ENCODE results near the gene TIMM50.
"Not testable (repeated sequence)": the region's sequence is repeated elsewhere in the genome, so short reads cannot be mapped to it uniquely, and the experiment has no call there.

Gene TIMM50

DNA sequence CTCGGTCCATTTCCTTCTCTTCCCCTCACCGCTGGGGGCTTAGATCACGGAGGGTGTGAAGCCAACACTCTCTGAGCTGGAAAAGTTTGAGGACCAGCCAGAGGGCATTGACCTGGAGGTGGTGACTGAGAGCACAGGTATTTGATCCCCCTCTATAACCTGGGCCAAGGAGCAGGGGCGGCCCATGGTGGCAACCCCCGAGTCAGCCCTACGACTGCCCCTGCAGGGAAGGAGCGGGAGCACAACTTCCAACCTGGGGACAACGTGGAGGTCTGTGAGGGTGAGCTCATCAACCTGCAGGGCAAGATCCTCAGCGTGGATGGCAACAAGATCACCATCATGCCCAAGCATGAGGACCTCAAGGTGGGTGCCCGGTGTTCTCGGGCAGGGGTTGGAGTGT lies 11.6 kb upstream of the TIMM50 start:
- DNase-seq (ENCODE audit: insufficient read length, low spot score) (no peak), FAIRE-seq (no peak)

DNA sequence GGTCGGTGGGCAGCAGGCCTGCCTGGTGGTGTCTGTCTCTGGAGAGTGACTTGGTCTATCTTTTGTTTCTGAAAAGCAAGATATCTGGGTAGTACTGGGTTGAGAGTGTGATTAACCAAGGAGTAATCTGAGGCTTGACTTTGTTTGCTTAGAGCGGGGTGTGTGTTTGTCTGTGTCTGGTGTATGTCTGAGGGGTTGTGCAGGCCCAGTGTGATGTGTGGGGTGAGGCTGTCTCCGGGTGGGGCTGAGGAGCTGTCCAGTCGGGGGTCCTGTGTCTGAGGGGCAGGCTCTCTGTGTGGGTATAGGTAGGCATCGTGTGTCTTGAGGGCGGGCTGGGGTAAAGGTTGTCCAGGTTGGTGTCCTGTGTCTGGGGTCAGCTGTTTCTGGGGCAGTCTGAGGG lies 11.1 kb upstream of the TIMM50 start:
- FAIRE-seq, result no peak
- no peak for DNase-seq (ENCODE audit: insufficient read length, low spot score)

DNA sequence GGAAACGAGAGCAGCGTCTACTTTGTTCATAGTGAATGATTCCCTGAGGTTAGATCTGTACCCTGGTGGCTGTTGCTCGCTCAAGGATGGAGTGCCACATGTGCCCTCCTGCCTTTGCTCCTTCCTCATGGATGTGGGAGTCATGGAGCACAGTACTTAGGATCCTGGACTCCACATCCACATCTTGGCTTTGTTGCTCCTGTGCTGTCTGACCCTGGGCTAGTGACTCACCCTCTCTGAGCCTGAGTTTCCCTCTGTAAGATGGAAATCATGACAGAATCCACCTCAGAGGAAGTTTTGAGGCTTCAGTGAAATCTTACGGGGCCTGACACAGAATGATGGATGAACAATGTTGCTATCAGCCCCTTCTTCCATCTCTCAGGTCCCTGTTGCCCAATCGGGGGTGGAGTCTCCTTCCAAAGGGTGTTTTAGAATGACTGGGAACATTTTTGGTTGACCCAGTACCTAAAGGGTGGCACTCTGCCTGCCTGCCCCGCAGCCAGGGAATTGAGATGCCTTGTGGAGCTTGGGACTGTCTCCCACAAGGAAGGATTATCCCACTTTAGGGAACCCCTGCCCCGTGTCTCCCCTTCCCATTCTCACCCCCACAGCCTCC lies 9.8 kb upstream of the TIMM50 start:
- FAIRE-seq, result no peak
- DNase-seq (ENCODE audit: insufficient read length, low spot score), result no peak

DNA sequence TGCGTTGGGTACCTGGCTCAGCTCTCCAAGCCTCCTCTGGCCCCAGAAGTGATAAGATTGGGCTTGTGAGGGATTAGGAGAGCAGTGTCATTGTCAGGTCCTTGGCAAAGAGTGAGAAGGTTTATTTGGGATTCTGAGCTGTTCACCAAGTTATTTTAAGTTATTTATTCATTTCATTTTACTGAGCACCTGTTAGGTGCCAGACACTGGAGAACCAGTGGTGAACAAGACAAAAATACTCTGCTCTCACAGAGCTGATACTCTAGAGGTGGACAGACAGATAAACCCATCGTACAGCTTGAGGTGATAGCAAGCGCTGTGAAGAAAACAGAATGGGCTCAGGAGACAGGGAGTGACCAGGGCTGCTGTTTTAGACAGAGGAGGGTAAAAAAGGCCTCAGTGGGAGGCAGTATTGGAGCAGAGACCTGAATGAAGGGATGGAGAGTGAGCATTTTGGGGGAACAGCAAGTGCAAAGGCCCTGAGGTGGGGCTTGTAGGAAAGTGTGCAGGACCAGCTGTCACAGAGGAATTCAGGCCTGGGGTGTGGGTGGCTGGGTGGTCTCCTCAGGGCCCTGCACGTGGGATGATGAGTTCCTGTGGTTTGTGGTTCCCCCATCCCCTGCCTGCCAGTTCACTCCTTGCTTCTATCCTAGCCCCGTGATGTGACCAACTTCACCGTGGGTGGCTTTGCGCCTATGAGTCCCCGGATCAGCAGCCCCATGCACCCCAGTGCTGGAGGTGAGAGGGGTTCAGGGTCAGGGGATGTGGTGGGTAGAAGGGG lies 8.7 kb upstream of the TIMM50 start:
- no peak for DNase-seq (ENCODE audit: insufficient read length, low spot score)
- no peak for FAIRE-seq

DNA sequence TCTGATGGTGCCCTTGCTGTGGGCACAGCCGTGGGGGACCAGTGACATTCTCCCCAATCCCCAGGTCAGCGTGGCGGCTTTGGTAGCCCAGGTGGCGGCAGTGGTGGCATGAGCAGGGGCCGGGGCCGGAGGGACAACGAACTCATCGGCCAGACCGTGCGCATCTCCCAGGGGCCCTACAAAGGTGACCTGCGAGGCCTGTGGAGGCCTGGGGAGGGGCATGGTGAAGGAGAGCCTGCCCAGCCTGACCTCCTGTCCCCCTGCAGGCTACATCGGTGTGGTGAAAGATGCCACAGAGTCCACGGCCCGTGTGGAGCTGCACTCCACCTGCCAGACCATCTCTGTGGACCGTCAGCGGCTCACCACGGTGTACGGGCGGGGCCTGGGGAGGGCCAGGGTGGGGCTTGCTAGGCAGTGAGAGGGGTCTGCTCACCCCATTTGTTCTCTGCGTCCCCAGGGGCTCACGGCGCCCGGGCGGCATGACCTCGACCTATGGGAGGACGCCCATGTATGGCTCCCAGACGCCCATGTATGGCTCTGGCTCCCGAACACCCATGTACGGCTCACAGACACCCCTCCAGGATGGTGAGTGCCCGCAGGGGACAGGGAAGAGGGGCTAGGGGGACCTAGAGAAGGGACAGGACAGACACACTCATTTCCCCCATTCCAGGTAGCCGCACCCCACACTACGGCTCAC lies 7.7 kb upstream of the TIMM50 start:
- DNase-seq (ENCODE audit: insufficient read length, low spot score), result no peak
- no peak for FAIRE-seq

DNA sequence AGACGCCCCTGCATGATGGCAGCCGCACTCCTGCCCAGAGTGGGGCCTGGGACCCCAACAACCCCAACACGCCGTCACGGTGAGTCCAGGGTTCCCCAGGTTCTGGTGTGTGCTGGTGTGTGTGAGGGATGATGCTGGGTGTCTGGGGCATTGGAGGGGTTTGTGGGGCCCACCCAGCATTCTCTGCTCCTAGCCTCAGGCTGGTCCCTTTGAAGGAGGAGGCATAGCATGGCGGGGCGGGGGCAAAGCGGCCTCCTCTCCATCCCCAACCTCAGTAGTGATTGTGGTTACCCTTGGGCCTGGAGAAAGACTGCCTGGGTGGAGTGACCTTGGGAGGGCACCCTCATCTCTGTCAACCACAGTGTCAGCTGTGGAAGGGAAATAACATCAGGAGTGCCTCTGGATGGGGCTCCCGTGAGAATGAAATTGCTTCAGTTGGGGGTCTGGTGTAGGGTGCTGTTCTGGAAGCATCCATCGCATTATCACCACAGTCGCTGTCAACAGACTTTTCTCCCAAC lies 7.1 kb upstream of the TIMM50 start:
- no peak for DNase-seq (ENCODE audit: insufficient read length, low spot score)
- no peak for FAIRE-seq

DNA sequence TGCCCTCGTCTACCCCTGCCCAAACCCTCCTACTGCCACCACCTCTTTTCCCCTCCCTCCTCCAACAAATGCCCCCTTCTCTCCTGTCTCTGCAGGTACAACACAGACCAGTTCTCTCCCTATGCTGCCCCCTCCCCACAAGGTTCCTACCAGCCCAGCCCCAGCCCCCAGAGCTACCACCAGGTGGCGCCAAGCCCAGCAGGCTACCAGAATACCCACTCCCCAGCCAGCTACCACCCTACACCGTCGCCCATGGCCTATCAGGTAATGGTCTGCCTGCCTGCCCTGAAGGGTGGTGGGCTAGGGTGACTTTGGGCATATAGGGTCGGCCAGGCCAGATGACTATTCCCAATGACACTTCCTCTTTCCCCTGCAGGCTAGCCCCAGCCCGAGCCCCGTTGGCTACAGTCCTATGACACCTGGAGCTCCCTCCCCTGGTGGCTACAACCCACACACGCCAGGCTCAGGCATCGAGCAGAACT lies 6.5 kb upstream of the TIMM50 start:
- FAIRE-seq (no peak), DNase-seq (ENCODE audit: insufficient read length, low spot score) (no peak)

DNA sequence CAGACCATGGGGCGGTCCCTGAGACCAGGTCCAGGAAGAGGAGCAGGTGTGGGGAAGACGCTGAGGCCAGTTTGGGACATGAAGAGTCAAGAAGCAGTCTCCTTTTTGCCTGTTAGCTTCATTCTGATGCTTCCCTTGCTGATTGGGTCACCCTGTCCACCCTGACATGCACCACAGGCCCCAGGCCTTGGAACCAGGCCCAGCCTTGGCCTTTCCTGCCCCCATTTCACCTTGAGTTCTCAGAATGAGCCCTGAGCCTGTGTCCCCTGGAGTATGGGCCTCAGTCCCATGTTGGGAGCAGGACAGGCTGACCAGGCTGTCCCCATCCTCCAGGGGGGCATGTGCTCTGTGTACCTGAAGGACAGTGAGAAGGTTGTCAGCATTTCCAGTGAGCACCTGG lies 4.9 kb upstream of the TIMM50 start:
- FAIRE-seq (no peak), DNase-seq (ENCODE audit: insufficient read length, low spot score) (no peak)

DNA sequence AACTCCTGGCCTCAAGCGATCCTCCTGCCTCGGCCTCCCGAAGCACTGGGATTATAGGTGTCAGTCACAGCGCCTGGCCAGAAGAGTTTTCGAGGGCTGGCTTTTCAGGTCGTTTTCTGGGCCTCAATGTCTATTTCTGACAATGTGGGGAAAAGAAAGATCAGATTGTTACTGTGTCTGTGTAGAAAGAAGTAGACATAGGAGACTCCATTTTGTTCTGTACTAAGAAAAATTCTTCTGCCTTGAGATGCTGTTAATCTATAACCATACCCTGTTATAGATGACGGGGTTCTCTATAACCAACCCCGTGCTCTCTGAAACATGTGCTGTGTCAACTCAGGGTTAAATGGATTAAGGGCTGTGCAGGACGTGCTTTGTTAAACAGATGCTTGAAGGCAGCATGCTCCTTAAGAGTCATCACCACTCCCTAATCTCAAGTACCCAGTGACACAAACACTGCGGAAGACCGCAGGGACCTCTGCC lies 1.3 kb upstream of the TIMM50 start:
- FAIRE-seq; DNase-seq (ENCODE audit: insufficient read length, low spot score): not testable (repeated sequence)

DNA sequence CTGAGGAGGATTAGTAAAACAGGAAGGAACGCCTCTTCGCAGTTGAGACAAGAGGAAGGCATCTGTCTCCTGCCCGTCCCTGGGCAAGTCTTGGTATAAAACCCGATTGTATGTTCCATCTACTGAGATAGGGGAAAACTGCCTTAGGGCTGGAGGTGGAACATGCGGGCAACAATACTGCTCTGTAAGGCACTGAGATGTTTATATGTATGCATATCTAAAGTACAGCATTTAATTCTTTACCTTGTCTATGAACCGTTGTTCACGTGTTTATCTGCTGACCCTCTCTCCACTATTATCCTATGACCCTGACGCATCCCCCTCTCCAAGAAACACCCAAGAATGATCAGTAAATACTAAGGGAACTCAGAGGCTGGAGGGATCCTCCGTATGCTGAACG lies 722 bp upstream of the TIMM50 start:
- no peak for FAIRE-seq
- DNase-seq (ENCODE audit: insufficient read length, low spot score), result no peak

DNA sequence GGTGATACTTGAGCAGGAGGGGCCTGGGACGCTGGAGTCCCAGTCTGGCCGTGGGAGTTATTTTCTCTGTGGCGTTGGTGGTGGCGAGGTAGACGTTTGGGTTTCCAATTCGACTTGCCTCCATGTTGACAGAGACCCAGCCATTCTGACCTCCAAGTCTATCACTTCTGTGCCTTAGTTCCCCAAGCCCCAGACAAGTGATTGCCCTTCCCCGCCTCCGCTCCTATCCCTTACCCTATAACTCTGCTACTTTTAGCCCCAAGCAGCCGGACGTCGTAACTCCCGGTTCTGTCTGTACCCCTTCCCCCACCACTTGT lies 549 bp downstream of the TIMM50 start:
- no peak for FAIRE-seq
- DNase-seq (ENCODE audit: insufficient read length, low spot score), result no peak

DNA sequence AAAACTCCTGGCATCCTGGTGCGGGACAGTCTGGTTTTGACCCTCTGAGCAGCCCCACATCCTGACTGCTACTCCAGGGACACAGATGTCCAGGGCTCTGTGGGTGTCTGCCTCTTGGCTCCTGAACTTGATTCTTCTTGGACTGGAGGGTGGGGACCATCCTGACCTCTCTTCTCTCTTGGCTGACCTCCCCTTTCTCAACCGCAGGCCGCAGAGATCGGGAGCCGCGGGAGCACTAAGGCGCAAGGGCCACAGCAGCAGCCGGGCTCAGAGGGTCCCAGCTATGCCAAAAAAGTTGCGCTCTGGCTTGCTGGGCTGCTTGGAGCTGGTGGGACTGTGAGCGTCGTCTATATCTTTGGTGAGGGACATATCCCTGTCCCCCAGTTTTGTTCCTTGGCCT lies 1.0 kb downstream of the TIMM50 start:
- DNase-seq (ENCODE audit: insufficient read length, low spot score), result no peak
- no peak for FAIRE-seq

DNA sequence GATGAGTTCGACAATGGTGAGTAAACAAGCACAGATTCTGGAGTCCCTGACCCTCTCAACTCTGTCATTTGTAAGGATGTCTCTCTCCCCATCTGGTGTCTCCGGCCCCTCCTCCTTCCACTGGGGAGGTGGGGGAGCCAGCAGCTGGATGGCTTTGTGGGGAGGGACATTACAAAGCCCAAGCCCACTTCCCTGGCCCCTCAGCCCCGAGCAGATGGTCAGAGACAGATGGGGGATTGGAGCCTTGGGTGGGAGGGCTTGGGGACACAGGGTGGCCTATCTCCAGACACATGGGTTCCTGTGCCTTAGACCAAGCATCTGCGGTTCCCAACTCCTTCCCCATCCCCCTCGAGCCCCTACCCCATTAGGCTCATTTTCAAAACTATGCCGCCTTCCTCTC lies 2.5 kb downstream of the TIMM50 start:
- DNase-seq (ENCODE audit: insufficient read length, low spot score), result no peak
- no peak for FAIRE-seq

DNA sequence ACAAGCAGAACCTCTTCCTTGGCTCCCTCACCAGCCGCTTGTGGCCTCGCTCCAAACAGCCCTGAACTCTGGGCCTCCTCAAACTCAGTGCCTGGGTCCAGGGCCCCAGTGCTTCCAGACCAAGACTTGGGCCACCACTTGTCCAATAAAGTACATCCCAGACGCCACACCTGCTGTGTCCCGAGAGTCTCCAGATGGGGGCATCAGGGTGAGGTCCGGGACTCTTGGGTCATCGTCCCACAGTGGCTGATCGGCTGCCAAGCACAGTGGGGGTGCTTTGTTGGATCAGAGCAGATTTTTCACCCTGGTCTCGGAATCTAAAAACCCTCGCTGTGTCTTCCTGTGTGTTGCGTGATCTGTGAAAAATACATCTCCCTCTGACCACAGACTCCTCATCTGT lies 9.1 kb downstream of the TIMM50 start:
- FAIRE-seq (no peak), DNase-seq (ENCODE audit: insufficient read length, low spot score) (no peak)

DNA sequence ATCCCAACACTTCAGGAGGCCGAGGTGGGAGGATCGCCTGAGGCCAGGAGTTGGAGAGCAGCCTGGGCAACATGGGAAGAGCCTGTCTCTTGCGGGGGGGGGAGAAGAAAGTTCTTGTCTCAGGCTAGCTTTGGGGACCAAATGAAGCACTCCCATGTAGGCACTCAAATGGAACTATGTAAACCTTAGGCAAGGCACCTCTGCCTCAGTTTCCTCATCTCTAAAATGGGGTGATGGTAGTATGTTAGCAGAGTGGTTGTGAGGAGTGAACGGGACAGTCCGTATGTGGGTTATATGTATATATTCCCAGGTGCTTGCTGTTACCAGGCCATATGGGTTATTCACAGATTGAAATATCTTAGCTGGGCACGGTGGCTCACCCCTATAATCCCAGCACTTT lies 11.6 kb downstream of the TIMM50 start:
- FAIRE-seq (no peak), DNase-seq (ENCODE audit: insufficient read length, low spot score) (no peak)

DNA sequence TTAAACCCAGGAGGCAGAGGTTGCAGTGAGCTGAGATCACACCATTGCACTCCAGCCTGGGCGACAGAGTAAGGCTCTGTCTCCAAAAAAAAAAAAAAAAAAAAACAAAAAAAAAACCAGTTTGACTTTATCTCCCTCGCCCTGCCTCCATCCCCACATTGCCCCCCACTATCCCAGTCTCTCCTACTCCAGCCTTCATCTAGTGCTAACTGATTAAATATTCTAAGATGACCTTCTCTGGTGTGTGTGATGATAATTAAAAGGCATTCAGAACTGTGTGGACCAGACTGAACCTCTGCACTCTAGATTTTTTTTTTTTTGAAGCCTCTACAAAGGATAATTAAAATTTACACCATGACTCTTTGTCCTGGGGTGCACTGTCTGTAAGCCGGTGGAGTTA lies 12.2 kb downstream of the TIMM50 start:
- DNase-seq (ENCODE audit: insufficient read length, low spot score), result no peak
- no peak for FAIRE-seq

DNA sequence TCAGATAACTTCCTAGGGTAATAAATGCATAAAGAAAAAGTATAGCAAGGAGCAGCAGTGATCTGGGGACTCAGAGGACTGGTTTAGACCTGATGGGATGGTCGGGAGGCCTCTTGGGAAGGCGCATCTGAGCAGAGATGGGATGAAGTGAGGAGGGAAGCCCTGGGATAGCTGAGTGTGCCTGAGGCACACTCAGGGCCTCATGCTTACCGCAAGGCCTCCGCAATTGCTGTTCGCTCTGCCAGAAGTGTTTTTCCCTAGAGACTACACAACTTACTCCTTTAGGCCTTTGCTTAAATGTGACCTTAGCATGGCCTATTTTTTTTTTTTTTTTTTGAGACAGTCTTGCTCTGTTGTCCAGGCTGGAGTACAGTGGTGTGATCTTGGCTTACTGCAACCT lies 14.0 kb downstream of the TIMM50 start:
- FAIRE-seq, result no peak
- no peak for DNase-seq (ENCODE audit: insufficient read length, low spot score)

DNA sequence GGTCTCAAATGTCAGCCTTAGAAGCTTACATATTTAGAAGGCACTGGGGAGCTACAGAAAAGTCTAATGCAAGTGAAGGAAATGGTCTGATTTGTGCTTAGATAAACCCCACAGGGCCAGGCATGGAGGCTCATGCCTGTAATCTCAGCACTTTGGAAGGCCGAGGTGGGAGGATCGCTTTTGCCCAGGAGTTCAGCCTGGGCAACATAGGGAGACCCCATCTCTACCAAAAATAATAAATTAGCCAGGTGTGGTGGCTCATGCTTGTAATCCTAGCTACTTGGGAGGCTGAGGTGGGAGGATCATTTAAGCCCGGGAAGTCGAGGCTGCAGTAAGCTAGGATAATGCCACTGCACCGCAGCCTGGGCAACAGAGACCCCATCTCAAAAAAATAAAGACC lies 15.4 kb downstream of the TIMM50 start:
- no peak for DNase-seq (ENCODE audit: insufficient read length, low spot score)
- FAIRE-seq, result no peak

DNA sequence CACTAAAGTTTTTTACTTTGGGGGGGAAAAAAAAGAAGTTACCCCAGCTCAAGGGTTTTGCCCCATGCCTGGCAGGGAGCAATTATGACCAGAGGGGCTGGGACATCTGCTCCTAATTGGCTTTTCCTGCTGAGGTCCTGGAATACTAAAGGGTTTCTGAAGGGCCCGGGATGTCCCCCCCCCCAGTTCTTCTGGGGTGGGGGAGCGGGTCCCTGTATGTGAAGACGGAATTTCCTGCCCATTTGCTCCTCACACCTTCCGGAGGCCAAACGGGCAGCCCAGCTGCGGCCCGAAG lies 17.0 kb downstream of the TIMM50 start:
- DNase-seq (ENCODE audit: insufficient read length, low spot score) (no peak), FAIRE-seq (peak; percentile 75)

DNA sequence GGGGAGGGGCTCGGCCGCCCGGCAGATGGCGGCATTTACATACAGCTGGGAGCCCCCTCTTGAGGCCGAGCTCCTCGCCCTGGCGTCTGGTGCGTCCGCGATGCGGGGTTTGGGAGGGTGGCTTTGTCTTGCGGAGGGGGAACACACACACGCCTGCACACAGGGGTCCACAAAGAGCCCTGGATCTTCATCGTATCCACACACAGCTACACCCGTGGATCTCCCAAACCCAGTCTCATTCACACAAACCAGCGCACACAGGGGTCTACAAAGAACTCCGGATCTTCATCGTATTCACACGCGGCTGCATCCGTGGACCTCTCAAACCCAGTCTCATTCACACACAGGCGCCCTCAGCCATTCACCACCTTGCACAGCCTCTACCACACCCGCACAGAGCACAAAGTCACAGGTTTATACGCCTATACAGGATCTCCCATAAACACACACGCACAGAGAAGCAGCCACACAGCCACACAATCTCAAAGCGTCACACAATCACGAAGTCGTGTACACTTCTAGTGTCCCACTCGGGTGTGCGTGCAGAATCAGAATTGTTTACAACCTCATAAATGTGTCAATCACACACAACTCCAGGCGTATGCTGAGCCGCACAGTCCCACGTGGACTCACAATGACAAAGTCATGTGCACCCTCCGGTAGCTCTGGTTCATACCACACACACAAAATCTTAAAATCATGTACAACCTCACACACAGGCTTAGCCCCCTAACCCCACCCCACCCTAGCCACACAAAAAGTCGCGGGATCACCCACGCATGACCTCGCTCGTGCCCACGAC lies 17.6 kb downstream of the TIMM50 start:
- FAIRE-seq (peak; percentile 72), DNase-seq (ENCODE audit: insufficient read length, low spot score) (no peak)
